HG02763 (cell line): Measurements from ENCODE around the gene SMARCD3.

Source experiments
- ATAC-seq: cut with Tn5 transposase; IDR thresholded peaks from one replicate; pipeline ENCODE4 v1.9.1; 2021; ENCODE audit warnings: mild to moderate bottlenecking, moderate library complexity; ENCODE audit not compliant: unreplicated experiment

Gene SMARCD3

DNA sequence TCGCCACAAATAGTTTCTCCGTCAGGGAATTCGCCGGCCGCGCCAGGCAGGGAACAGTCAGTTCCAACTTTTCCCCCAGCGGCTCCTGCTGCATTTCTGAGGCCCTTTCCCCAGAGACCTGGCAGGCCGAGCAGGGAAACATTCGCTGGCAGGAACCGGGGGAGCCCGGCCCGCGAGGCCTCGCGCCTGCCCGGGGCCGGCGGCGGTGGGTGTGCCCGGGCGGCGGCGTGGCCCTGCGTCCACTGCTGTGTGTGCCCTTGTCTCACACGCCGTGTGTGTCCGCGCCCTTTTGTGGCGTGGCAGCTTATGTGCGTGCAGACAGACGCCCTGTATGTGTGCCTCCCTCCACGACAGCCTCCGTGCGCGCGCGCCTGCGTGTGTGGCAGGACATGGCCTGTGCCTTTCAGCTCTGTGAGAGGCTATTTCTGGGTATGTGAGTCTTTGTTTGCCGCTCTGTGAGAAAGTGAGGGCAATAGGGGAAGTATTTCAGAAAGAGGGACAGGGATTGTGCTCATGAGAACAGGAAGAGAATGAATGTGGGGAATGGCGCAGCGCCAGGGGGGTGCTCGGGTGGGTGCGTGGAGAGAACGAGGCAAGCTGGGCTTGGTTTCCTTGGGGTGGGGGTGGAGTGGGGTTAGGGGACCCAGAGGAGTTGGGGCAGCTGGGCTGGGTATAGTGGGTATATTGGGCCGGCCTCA lies 689 bp upstream of the SMARCD3 start:
- no peak for ATAC-seq

- ATAC-seq: no peak
Observed at GRCh38 chr7:151247611-151248345, 716 bp downstream of the SMARCD3 start.

GRCh38 chr7:151246851-151247580 lies 1.5 kb downstream of the SMARCD3 start:
- no peak for ATAC-seq

GRCh38 chr7:151246102-151246850 lies 2.2 kb downstream of the SMARCD3 start:
- no peak for ATAC-seq

DNA sequence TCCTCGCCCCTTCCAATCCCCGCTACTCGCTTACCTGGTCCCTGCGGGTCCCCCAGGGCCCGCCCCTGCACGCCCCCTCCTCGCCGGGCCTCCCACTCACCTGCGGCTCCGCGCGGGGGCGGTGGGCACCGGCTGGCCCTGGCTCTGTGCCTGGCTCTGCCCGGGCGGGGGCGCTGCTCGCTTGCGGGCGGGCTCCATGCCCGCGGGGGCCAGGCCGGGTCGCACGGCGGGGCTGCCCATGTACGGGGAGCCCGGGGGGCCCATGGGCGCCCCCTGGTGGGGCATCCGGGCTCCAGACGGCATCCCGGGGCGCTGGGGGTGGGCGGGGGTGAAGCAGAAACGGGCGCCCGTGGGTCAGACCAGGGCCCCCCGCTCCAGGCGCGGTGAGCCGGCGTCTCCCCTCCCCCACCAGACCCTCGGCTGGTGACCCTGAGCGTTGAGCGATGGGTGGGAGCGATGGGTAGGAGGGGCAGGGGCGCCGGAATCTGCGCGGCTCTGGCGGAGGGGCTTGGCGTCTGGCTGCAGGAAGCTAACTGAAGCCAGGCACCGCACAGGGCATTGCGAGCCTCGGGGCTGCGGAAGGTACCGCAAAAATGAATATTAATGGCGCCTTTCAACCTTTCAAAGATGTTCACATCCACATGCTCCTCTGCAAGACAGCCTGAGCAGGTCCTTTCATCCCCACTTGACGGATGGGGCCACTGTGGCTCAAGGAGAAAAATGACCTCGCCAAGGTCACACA lies 3.0 kb downstream of the SMARCD3 start:
- no peak for ATAC-seq

DNA sequence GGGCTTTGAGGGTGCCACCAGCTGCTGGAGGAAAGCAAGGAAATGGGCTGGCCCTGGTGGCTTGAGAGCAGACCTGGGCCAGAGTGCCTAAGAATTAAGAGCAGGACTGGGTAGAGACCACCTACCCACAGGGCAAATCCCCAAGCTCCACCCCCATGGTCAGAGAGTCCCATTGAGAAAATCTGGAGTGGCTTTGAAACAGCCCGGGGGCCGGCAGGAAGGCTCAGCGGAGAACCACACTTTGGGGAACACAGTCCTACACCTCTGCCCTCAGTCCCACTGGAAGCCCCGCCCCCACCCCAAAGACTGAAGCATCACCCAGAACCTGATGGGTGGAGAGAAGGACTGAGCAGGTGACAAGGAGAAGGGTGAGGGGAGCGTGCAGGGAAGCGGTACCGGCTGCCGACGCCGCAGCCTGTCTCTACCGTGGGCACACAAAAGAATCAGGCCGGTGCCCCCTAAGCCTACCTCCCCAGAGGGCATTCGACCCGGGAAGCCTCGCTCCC lies 3.6 kb downstream of the SMARCD3 start:
- no peak for ATAC-seq

GRCh38 chr7:151244196-151244840 lies 4.2 kb downstream of the SMARCD3 start:
- no peak for ATAC-seq

GRCh38 chr7:151243408-151244195 lies 4.9 kb downstream of the SMARCD3 start:
- ATAC-seq: no peak

GRCh38 chr7:151243045-151243349 lies 5.5 kb downstream of the SMARCD3 start:
- ATAC-seq: no peak

- ATAC-seq: no peak
Observed at GRCh38 chr7:151242159-151243044, 6.1 kb downstream of the SMARCD3 start.

GRCh38 chr7:151241755-151242096 lies 6.8 kb downstream of the SMARCD3 start:
- no peak for ATAC-seq

DNA sequence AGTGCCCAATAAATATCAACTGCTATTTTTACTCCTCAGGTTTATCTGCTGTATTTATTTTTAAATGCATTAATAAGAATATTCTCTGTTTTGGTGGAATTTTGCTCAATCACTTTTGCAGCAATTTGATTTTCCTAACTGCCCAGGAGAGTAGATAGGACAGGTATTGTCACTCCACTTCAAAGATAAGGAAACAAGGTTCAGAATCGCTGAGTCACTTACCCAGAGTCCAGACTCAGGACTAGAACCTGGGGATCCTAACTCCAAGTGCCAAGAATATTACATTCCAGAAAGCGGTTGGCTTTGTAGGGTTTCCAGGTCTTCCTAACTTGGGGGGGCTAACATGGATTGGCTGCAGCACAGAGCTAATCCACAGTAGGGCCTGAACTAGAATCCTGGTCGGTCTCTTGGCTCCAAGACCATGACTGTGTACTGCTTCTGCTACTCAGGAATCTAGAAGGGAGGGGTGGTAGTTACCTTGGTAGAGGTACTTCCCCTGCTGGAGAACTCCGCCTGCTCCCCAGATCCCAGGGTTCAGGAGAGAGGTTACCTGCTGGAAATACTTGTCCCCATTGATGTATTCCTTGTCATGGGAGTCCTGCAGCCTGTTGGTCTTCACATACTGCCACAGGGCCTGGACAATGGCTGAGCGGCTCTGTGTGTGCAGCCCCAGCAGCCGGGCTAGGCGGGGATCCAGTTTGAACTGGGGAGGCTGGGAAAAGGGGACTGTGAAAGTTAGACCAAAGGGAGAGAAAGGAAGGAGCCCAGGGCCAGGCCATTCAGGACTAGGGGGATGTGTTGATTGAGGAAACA lies 7.3 kb downstream of the SMARCD3 start:
- ATAC-seq: no peak

- ATAC-seq: no peak
Observed at GRCh38 chr7:151240536-151240935, 8.0 kb downstream of the SMARCD3 start.

DNA sequence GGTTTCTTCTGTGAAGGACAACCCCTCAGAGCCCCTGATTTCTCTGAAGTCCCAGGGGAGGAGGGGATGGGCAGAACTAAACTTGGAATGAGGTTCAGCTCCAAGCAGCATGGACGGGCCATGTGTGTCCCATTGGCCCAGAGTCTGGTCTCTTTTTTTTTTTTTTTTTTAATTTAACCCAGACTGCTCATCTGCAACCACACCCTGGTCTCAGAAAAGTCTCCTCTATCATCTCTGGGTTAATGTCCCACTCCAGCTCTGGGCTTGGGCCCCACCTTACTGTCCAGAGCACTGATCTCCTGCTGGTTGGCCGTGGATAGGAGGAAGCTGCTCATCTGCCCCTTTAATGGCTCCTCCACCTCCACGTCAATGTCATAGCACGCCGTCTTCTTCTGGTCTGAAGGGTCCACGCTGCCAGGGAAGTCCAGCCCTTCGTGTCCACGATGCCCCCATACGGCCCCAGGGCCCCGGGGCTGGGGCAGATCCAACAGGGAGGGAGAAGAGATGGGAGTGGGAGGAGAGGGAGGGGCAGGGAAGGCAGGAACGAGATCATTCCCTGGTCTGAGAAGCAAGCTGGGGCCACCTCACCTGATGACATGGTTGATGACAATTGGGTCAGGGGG lies 8.5 kb downstream of the SMARCD3 start:
- ATAC-seq: no peak

DNA sequence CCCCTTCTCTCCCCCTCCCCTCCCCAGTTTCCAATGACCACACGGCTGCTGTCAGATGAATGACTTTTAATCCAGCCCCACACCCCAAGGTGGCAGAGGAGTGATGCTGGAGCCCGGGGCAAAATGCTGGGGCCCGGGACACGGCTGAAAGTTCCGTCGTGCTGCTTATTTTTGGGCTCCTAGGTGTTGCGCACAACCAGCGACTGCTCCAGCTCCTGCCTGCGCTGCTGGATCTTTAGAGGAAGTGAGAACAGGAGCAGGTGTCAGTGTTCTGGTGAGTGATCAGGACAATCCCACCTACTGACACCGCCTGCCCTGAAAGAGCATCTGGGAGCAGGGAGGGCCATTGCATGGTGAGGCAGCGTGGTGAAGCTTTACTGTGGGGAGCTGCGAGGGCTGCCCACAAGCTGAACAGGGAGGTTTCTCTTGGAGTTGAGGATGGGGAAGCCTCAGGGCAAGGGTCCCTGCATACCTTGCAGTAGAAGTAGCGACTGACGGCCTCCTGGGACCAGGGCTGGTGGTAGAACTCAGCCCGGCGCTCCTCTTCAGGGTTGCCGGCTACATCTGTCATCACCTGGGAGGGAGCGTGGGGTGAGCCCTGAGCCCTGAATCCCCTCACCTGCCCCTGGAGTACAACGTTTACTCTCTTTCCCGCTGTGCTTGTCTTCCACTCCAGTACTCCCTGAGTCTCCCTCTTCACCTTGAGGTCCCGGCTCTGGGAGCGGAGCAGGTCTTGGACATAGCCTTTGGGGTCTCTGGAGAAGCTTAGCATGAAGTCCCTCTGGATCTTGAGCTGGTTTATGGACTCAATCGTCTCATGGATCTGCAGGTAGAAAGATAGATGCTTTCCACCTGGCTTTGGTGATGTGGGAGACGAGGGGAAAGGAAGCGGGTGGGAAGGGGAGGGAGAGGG lies 9.3 kb downstream of the SMARCD3 start:
- no peak for ATAC-seq
